ENCODE results near the gene CABP4.

CABP4 gene

GRCh38 chr11:67435727-67436458 is 19.3 kb upstream of the CABP4 start:
- DNase-seq (ENCODE audit: low read depth in 2 of 2) = no peak

GRCh38 chr11:67436459-67437081 is 18.6 kb upstream of the CABP4 start:
- DNase-seq (ENCODE audit: low read depth in 2 of 2) = peak; percentile 72 to 78

- DNase-seq (ENCODE audit: low read depth in 2 of 2) = peak; percentile 44 to 64
Measured at GRCh38 chr11:67437082-67437808, 17.9 kb upstream of the CABP4 start, which contains the start of gene PTPRCAP. Gene PTPRCAP, minus strand, starts transcription at chr11:67437682. Its CDS starts 63 bp downstream, at chr11:67437619.

GRCh38 chr11:67437809-67438157 is 17.4 kb upstream of the CABP4 start:
- DNase-seq (ENCODE audit: low read depth in 2 of 2) = no peak

GRCh38 chr11:67438158-67438902 is 16.8 kb upstream of the CABP4 start:
- DNase-seq (ENCODE audit: low read depth in 2 of 2) = peak; percentile 74 to 79

- no peak for DNase-seq (ENCODE audit: low read depth in 2 of 2)
Measured at GRCh38 chr11:67439321-67440228, 15.6 kb upstream of the CABP4 start.

GRCh38 chr11:67440229-67441097 is 14.7 kb upstream of the CABP4 start:
- no peak for DNase-seq (ENCODE audit: low read depth in 2 of 2)

- no peak for DNase-seq (ENCODE audit: low read depth in 2 of 2)
Measured at GRCh38 chr11:67441098-67441563, 14.0 kb upstream of the CABP4 start.

GRCh38 chr11:67441731-67442351 is 13.3 kb upstream of the CABP4 start:
- no peak for DNase-seq (ENCODE audit: low read depth in 2 of 2)

GRCh38 chr11:67442504-67443404 is 12.4 kb upstream of the CABP4 start:
- DNase-seq (ENCODE audit: low read depth in 2 of 2) = no peak

GRCh38 chr11:67445515-67445914 is 9.6 kb upstream of the CABP4 start:
- DNase-seq (ENCODE audit: low read depth in 2 of 2) = no peak

GRCh38 chr11:67448220-67448609 is 6.9 kb upstream of the CABP4 start:
- DNase-seq (ENCODE audit: low read depth in 2 of 2) = no peak

- DNase-seq (ENCODE audit: low read depth in 2 of 2) = no peak
Measured at GRCh38 chr11:67449116-67449844, 5.9 kb upstream of the CABP4 start.

- no peak for DNase-seq (ENCODE audit: low read depth in 2 of 2)
Measured at GRCh38 chr11:67450796-67451657, 4.1 kb upstream of the CABP4 start.

- no peak for DNase-seq (ENCODE audit: low read depth in 2 of 2)
Measured at GRCh38 chr11:67451658-67451976, 3.5 kb upstream of the CABP4 start.

- DNase-seq (ENCODE audit: low read depth in 2 of 2) = no peak
Measured at GRCh38 chr11:67452141-67452952, 2.8 kb upstream of the CABP4 start, which contains the start of gene GPR152. Gene GPR152, minus strand, starts transcription at chr11:67452729. Its CDS starts 5 bp downstream, at chr11:67452724.
